CD4-positive, alpha-beta T cell treated with Interferon alpha-2 for 1 hour (primary cell): ENCODE data around the gene IRF6.

Experiments
- DNase-seq, 2 donors: peaks; one replicate each; pipeline ENCODE4 v3.0.0-alpha.2; 2020 to 2022

IRF6 gene

DNA sequence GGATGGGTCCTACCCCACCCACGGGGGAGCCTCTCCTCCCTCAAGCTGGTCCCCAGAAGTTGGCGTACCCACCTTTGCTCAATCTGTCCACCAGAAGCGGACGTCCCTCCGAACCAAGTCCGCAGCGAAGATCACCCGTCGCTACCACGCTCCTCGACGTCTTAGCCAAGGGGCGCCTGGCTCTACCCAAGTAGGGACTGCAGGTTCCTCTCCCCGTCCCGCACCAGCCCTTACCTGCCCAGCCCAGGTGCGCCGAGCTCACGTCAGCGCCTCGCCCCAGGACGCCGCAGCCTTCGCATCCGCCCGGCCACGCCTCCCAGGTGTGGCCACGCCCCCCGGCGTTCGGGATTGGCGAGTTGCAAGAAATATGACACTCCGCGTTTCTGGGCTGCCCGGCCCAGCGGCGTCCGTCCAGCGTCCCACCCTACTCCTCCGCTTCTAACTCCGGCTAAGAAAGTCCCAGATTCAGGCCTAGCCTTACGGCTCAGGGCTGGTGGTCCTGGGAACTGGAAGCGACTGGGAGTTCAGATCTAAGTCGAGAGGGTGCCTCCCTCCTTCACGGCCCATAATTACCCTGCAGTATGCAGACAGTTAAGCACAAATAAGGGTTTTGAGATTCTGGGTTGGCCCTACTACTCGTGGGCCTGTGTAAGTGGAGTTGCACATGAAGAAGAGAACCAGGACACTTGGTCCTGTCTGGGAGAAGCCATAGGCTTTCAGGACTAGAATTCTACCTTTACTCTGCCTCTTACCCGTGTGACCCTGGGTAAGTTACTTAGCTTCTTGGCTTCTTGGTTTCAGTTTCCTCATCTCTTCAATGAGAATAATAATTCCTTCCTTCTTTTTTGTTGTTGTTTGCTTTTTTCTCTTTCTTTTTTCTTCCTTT lies at the start of gene IRF6:
TSS of gene IRF6 (minus strand) at position 268 of the 886 bp plus-strand sequence. CDS start 4,729 bp downstream, outside the sequence.
- peak; percentile 68 to 85 for DNase-seq

GRCh38 chr1:209855623-209856022 lies 49.7 kb upstream of the IRF6 start:
- DNase-seq, result no peak

GRCh38 chr1:209855006-209855405 lies 49.1 kb upstream of the IRF6 start:
- no peak for DNase-seq

- DNase-seq, result no peak
These were observed 48.3 kb upstream of the IRF6 start for GRCh38 chr1:209854196-209854595.

DNA sequence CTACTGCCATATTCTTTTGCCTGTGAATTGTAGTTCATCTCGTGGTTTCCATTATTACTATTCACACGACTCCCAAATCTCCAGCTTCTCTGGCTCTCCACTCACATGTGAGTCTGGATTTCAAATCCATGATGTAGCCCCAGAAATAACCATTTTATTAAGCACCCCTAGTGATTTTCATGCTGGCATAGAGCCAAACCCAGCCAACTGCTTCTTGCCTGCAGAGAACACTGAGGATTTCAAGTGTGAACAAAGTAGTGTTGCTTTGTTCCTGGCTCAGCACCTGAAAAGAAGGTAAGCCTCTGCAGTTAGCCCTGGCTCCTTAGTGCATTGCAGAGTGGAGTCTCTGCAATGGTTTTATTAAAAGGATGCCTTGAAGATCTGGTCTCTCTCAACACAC lies 47.7 kb upstream of the IRF6 start:
- DNase-seq, result no peak

GRCh38 chr1:209850342-209850979 lies 44.5 kb upstream of the IRF6 start:
- peak in 1 of 2 donors; percentile 3 for DNase-seq

GRCh38 chr1:209849388-209849787 lies 43.4 kb upstream of the IRF6 start:
- DNase-seq, result no peak

- DNase-seq, result no peak
These were observed 39.4 kb upstream of the IRF6 start for GRCh38 chr1:209845408-209845725.

GRCh38 chr1:209844695-209845407 lies 38.9 kb upstream of the IRF6 start:
- DNase-seq, result no peak

DNA sequence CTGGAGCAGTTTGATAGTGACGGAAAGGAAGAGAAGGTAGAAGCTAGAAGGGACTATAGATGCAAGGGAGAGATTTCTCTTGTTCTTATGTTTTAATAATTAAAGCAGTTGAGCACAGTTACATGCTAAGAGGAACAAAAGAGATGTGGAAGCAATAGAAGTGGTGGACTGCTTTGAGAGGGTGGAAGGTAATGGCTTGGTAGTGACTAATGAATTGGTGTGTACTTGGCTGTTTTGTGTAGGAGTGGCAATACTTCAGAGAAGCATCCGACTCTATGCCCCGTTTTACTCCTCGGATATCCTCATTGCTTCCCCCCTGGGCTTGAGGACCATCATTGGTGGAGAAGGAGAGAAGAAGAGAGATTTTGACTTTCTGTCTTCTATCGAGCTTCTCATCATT lies 34.7 kb upstream of the IRF6 start:
- no peak for DNase-seq

DNA sequence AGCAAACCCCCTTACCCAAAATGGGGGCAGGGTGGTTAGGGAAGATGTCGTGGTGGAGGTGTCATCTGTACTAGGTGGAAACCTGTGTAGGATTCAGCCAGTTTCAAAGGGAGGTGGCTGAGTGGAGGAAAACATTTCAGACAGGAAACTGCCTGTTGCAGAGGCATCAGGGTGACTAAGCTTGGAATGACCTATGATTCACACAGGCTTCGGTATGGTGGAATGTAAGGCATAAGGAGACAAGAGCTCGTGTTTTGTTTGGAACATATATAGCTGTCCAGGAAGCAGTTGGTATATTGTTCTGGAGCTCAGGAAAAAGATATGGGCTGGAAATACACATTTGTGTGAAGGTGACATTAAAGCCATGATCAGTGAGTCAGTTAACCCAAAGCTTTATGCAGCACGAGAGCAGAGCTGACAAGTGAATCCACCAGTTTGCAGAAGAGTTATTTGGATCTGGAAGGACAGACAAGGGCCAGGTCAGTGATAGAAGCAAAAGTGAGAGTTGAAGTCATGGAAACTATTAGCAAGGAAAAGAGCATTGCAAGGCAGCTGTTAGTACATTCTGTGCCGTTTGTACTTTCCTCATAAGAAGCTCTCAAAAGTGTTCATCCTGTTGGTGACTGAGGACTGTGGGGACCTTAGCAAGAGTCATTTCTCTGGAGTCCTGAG lies 34.1 kb upstream of the IRF6 start:
- no peak for DNase-seq

DNA sequence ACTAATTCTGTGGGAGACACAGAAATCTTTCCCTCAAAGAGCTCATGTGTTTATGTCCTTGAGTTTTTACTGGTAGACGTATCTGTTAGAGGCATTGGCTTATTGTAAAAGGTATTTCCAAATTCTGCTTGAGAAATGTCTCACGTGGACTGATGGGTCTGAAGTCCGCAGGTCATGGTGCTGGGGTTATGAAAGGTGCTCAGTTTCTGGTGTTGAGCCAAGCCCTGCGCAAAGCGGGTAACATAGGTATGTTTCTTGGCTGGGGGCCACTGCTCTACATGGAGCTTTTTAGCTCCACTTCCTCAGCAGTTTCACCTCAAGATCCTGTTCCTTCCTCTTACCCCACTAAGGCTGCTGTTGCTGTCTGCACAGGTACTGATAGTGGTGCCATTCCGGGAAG lies 32.6 kb upstream of the IRF6 start:
- DNase-seq, result no peak

DNA sequence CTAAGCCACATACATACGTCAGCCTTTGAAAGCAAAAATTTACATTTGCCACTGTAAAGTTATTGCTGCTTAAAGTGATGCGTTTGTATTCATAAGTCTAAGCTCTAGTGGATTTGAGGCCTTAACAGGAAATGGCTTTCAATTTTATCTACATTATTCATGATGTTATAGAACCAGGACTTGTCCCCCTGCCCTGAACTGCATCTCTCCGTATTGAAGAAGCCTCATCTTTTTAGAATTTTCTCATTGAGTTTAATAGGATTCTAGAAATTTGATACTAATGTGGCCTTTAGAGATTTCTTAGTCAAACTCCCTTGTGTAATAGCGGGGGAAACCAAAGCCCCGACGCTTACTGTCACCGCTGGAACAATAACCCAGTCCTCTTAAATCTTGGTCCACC lies 31.7 kb upstream of the IRF6 start:
- no peak for DNase-seq

GRCh38 chr1:209835782-209836298 lies 29.9 kb upstream of the IRF6 start:
- no peak for DNase-seq

DNA sequence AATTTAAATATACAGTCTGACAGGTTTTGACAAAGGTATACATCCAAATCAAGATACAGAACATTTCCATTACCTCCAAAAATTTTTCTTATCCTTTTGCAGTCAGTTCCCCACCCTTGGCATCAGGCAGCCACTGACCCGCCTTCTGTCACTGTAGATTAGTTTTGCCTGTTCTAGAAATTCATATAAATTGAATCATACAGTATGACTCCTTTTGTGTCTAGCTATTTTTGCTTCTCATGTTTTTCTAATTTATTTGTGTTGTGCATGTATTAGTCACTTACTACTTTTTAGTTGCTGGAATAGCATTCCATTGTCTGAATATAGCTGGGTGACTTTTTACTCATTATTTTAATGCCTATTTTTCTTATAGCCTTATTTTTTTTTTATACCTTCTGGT lies 25.7 kb upstream of the IRF6 start:
- no peak for DNase-seq

- no peak for DNase-seq
These were observed 24.8 kb upstream of the IRF6 start for GRCh38 chr1:209830722-209831121.

DNA sequence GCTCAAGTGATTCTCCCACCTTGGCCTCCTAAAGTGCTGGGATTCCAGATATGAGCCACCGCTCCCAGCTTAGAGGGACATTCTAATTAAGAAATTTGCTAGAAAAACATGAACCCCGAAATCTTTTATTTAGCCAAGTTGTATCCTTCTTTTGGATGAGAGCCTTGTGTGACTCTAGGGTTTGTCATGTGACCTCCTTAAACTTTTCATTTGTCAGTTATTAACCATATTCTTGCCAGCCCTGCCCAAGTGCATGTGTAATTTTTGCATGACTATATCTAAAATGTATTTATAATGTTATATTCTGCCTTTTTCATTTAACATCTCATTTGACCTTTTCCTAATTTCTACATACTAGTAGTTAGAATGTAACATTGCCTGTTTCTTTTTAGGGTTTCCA lies 23.8 kb upstream of the IRF6 start:
- no peak for DNase-seq

- DNase-seq, result peak; percentile 92 to 95
These were observed 21.7 kb upstream of the IRF6 start, which contains the start of gene UTP25 for GRCh38 chr1:209827384-209828262. Gene UTP25, plus strand, starts transcription at chr1:209827972. Its CDS starts 92 bp downstream, at chr1:209828064.

GRCh38 chr1:209825591-209826434 lies 19.9 kb upstream of the IRF6 start:
- no peak for DNase-seq

- DNase-seq, result peak; percentile 22 to 68
These were observed 17.4 kb upstream of the IRF6 start for GRCh38 chr1:209823143-209824041.
